ENCODE measurements around the gene GPX4. TPM values are rescaled to one million over a fixed set of nuclear protein-coding genes. Genes with fewer than 3 reads are reported as not detected.

GPX4 gene
- total RNA-seq, 1 experiment from 2014 or later = 355 TPM

- no peak for DNase-seq
- H2BK12ac ChIP-seq (ENCODE audit: insufficient read length, low read depth, low read length) = no peak overlapping the region
- no peak overlapping the region for H3T11ph ChIP-seq (ENCODE audit: low read length)
- H3K79me1 ChIP-seq (ENCODE audit: insufficient read depth, low read depth, low read length, poor library complexity, severe bottlenecking) = no peaks in the 10 kb centered on the region
- no peak overlapping the region for H2BK15ac ChIP-seq (ENCODE audit: low read depth, low read length)
- H3K14ac ChIP-seq (ENCODE audit: insufficient read depth, low read length) = no peak overlapping the region
- no peaks in the 10 kb centered on the region for H3K23me2 ChIP-seq (ENCODE audit: insufficient read length, low read depth, low read length, poor library complexity, severe bottlenecking)
- WGBS (ENCODE audit: extremely low coverage, insufficient read length, low lambda C conversion rate) = no CpG with 5 or more reads among the region's 33 CpGs
- H3K27ac Mint-ChIP-seq = no peak overlapping the region
- no peak overlapping the region for H3K4ac ChIP-seq (ENCODE audit: low read depth, low read length)
- no peak overlapping the region for H3K23ac ChIP-seq (ENCODE audit: insufficient read length, low read depth, low read length)
- H4K91ac ChIP-seq (ENCODE audit: insufficient read length, low read depth, low read length) = no peak overlapping the region
- no peak overlapping the region for H2BK20ac ChIP-seq (ENCODE audit: low read depth, low read length, poor library complexity, severe bottlenecking)
- H2AFZ ChIP-seq (ENCODE audit: low read length) = no peak overlapping the region
- H3K79me2 ChIP-seq (ENCODE audit: insufficient read depth, low read length) = no peaks in the 10 kb centered on the region
- H3K9me3 Mint-ChIP-seq = peaks cover 0 to 4% of the 10 kb centered on the region in 2 experiments; a peak in 2 of 5 replicates
- H3K9me3 ChIP-seq (ENCODE audit: control insufficient read depth, low read depth, low read length) = no peaks in the 10 kb centered on the region
- no peak overlapping the region for H2BK120ac ChIP-seq (ENCODE audit: low read depth, low read length, poor library complexity, severe bottlenecking)
- no peak for TF ChIP-seq CTCF (conservative IDR thresholded peaks at IDR 0.05)
- no peak overlapping the region for H3K4me2 ChIP-seq (ENCODE audit: insufficient read depth, insufficient read length, low read length)
- H3K27me3 ChIP-seq (ENCODE audit: insufficient read depth, low read length) = no peaks in the 10 kb centered on the region
- H2AK5ac ChIP-seq (ENCODE audit: insufficient read length, low read length) = no peak overlapping the region
- H3K27ac ChIP-seq (ENCODE audit: insufficient read length, low read depth, low read length) = no peak overlapping the region
- H3K9ac ChIP-seq (ENCODE audit: extremely low read depth, insufficient read length, low read length) = no peak overlapping the region
- H3K4me1 ChIP-seq (ENCODE audit: insufficient read depth, low read length) = no peaks in the 10 kb centered on the region
- no peaks in the 10 kb centered on the region for H4K20me1 ChIP-seq (ENCODE audit: control insufficient read depth, insufficient read depth, insufficient read length)
- no peak overlapping the region for H2BK5ac ChIP-seq (ENCODE audit: insufficient read length, low read length)
- H3K18ac ChIP-seq (ENCODE audit: insufficient read length, low read depth, low read length) = no peak overlapping the region
- no peak overlapping the region for H4K8ac ChIP-seq (replicated peaks; ENCODE audit: insufficient read length, low read depth, low read length)
- H3K4me3 Mint-ChIP-seq = no peak overlapping the region
- H3K36me3 Mint-ChIP-seq (ENCODE audit: insufficient read depth in 1 of 3, low read depth in 3 of 3) = peaks cover 30 to 39% (median 39%) of the 10 kb centered on the region in 3 experiments
- H4K5ac ChIP-seq (ENCODE audit: insufficient read length, low read depth, low read length) = no peak overlapping the region
- no peaks in the 10 kb centered on the region for H3K27me3 Mint-ChIP-seq (ENCODE audit: low read depth)
- H3K4me1 Mint-ChIP-seq = peaks cover 0 to 18% of the 10 kb centered on the region in 2 experiments; a peak in 2 of 4 replicates
- no peak overlapping the region for H3K56ac ChIP-seq (ENCODE audit: insufficient read length, low read depth, low read length)
These were observed 40.1 kb downstream of the GPX4 start for GRCh38 chr19:1143828-1144399.
